Duodenal mucosa (tissue), 2 donors: ENCODE data around the gene EIF4A3.

Experiments used
- H3K27ac ChIP-seq: one replicate; pipeline ENCODE4 v1.7.0; 2013; ENCODE audit warnings: low read depth, low read length
- H3K27me3 ChIP-seq, 2 donors: one replicate each; pipeline ENCODE4 v1.7.0; 2013; ENCODE audit warnings: low read length in 2 of 2, control low read depth in 1 of 2; ENCODE audit not compliant: insufficient read depth in 2 of 2, control insufficient read depth in 1 of 2
- H3K36me3 ChIP-seq, 2 donors: one replicate each; pipeline ENCODE4 v1.7.0; 2013; ENCODE audit warnings: low read length in 2 of 2, control low read depth in 1 of 2; ENCODE audit not compliant: insufficient read depth in 2 of 2, control insufficient read depth in 1 of 2
- H3K4me1 ChIP-seq, 2 donors: one replicate each; pipeline ENCODE4 v1.7.0; 2013; ENCODE audit warnings: low read length in 2 of 2, control low read depth in 1 of 2; ENCODE audit not compliant: insufficient read depth in 2 of 2, control insufficient read depth in 1 of 2
- H3K4me3 ChIP-seq, 2 donors: one replicate each; pipeline ENCODE4 v1.7.0; 2013; ENCODE audit warnings: low read length in 2 of 2, low read depth in 1 of 2
- H3K9ac ChIP-seq, 2 donors: one replicate each; pipeline ENCODE4 v1.7.0; 2013; ENCODE audit warnings: low read length in 2 of 2, low read depth in 1 of 2
- H3K9me3 ChIP-seq, 2 donors: one replicate each; pipeline ENCODE4 v1.7.0; 2013; ENCODE audit warnings: low read length in 2 of 2, control low read depth in 1 of 2; ENCODE audit not compliant: control insufficient read depth in 1 of 2

The EIF4A3 gene

GRCh38 chr17:80187090-80187489 lies 40.2 kb upstream of the EIF4A3 start:
- H3K27ac ChIP-seq, result no peak overlapping the region
- no peaks in the 10 kb centered on the region for H3K27me3 ChIP-seq
- H3K36me3 ChIP-seq, result no peaks in the 10 kb centered on the region
- H3K4me1 ChIP-seq, result peaks cover 11 to 14% of the 10 kb centered on the region in 2 donors
- peak overlapping the region; percentile 3 to 43 for H3K9ac ChIP-seq
- H3K9me3 ChIP-seq, result no peaks in the 10 kb centered on the region
- H3K4me3 ChIP-seq, result peak overlapping the region; percentile 52 to 55

GRCh38 chr17:80185968-80186367 lies 39.0 kb upstream of the EIF4A3 start:
- Histone ChIP-seq H3K27ac (no peak overlapping the region), H3K9ac (no peak overlapping the region), H3K36me3 (no peaks in the 10 kb centered on the region), H3K27me3 (no peaks in the 10 kb centered on the region), H3K4me3 (no peak overlapping the region), H3K4me1 (peaks cover 11 to 14% of the 10 kb centered on the region in 2 donors), H3K9me3 (no peaks in the 10 kb centered on the region)

- H3K4me1 ChIP-seq, result peaks cover 11 to 14% of the 10 kb centered on the region in 2 donors
- no peaks in the 10 kb centered on the region for H3K36me3 ChIP-seq
These were observed 37.4 kb upstream of the EIF4A3 start for GRCh38 chr17:80184423-80184714.

GRCh38 chr17:80183581-80184422 lies 36.9 kb upstream of the EIF4A3 start:
- H3K4me3 ChIP-seq, result no peak overlapping the region

More at GRCh38 chr17:80184423-80184714, 37.4 kb upstream of the EIF4A3 start:
- Histone ChIP-seq H3K9me3 (no peaks in the 10 kb centered on the region), H3K27me3 (no peaks in the 10 kb centered on the region), H3K9ac (no peak overlapping the region), H3K27ac (no peak overlapping the region), H3K4me3 (no peak overlapping the region)

GRCh38 chr17:80182845-80183223 lies 35.9 kb upstream of the EIF4A3 start:
- Histone ChIP-seq H3K27ac (no peak overlapping the region), H3K4me3 (no peak overlapping the region), H3K27me3 (no peaks in the 10 kb centered on the region), H3K36me3 (no peaks in the 10 kb centered on the region), H3K9me3 (no peaks in the 10 kb centered on the region), H3K9ac (no peak overlapping the region), H3K4me1 (peaks cover 12 to 15% of the 10 kb centered on the region in 2 donors)

More at GRCh38 chr17:80183581-80184422, 36.9 kb upstream of the EIF4A3 start:
- Histone ChIP-seq H3K36me3 (no peaks in the 10 kb centered on the region), H3K27me3 (no peaks in the 10 kb centered on the region), H3K9me3 (no peaks in the 10 kb centered on the region), H3K9ac (no peak overlapping the region), H3K4me1 (peaks cover 11 to 14% of the 10 kb centered on the region in 2 donors), H3K27ac (no peak overlapping the region)

- Histone ChIP-seq H3K4me1 (peaks cover 9 to 12% of the 10 kb centered on the region in 2 donors), H3K9ac (no peak overlapping the region), H3K27ac (no peak overlapping the region), H3K9me3 (no peaks in the 10 kb centered on the region), H3K27me3 (no peaks in the 10 kb centered on the region), H3K4me3 (no peak overlapping the region), H3K36me3 (no peaks in the 10 kb centered on the region)
These were observed 35.4 kb upstream of the EIF4A3 start for GRCh38 chr17:80182118-80182844.

GRCh38 chr17:80181431-80181830 lies 34.5 kb upstream of the EIF4A3 start:
- H3K9me3 ChIP-seq, result no peaks in the 10 kb centered on the region
- H3K27me3 ChIP-seq, result no peaks in the 10 kb centered on the region
- no peaks in the 10 kb centered on the region for H3K36me3 ChIP-seq
- no peak overlapping the region for H3K27ac ChIP-seq
- H3K9ac ChIP-seq, result no peak overlapping the region
- H3K4me3 ChIP-seq, result no peak overlapping the region
- H3K4me1 ChIP-seq, result peaks cover 6 to 8% of the 10 kb centered on the region in 2 donors

- H3K4me1 ChIP-seq, result peaks cover 6 to 8% of the 10 kb centered on the region in 2 donors
- H3K27ac ChIP-seq, result no peak overlapping the region
- H3K27me3 ChIP-seq, result no peaks in the 10 kb centered on the region
- no peak overlapping the region for H3K4me3 ChIP-seq
- H3K36me3 ChIP-seq, result no peaks in the 10 kb centered on the region
- no peak overlapping the region for H3K9ac ChIP-seq
- H3K9me3 ChIP-seq, result no peaks in the 10 kb centered on the region
These were observed 33.3 kb upstream of the EIF4A3 start for GRCh38 chr17:80180192-80180591.

- H3K27ac ChIP-seq, result no peak overlapping the region
- H3K9ac ChIP-seq, result no peak overlapping the region
- H3K36me3 ChIP-seq, result no peaks in the 10 kb centered on the region
- H3K27me3 ChIP-seq, result no peaks in the 10 kb centered on the region
- no peaks in the 10 kb centered on the region for H3K9me3 ChIP-seq
- peaks cover 6 to 8% of the 10 kb centered on the region in 2 donors for H3K4me1 ChIP-seq
- H3K4me3 ChIP-seq, result peak overlapping the region; percentile 55 to 63
These were observed 31.2 kb upstream of the EIF4A3 start for GRCh38 chr17:80177986-80178595.

- no peaks in the 10 kb centered on the region for H3K9me3 ChIP-seq
- H3K9ac ChIP-seq, result no peak overlapping the region
- H3K36me3 ChIP-seq, result no peaks in the 10 kb centered on the region
- no peak overlapping the region for H3K27ac ChIP-seq
- H3K4me1 ChIP-seq, result peaks cover 6 to 8% of the 10 kb centered on the region in 2 donors
- no peaks in the 10 kb centered on the region for H3K27me3 ChIP-seq
- H3K4me3 ChIP-seq, result no peak overlapping the region
These were observed 29.8 kb upstream of the EIF4A3 start for GRCh38 chr17:80176757-80177156.
